ENCODE results near the gene TEKT2. TPM values are rescaled to one million over a fixed set of nuclear protein-coding genes. Genes with fewer than 3 reads are reported as not detected.

Gene TEKT2
- total and polyA plus RNA-seq, 2 donors (not counting 3 experiments of a cell fraction or from before 2014, with no cell fraction given) = 0.38 to 0.61 TPM

DNA sequence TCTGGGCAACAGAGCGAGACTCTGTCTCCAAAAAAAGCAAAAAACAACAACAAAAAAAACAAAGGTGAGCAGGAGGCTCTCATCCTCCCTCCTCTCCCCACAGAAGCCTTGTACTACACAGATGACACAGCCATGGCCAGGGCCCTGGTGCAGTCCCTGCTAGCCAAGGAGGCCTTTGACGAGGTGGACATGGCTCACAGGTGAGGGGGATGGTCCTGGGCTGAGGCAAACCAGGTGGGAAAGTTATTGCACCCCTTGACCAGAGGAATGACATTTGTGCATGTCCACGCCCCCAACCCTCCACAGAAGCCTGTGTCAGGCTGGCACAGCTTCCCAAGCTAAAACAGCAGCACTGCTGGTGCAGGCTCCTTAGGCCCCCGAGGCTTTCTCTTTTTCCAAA, 7.2 kb downstream of the TEKT2 start:
- Histone ChIP-seq H3K27me3 (ENCODE audit: control insufficient read depth in 2 of 2, insufficient read depth in 2 of 2, low read length in 2 of 2) (no peaks in the 10 kb centered on the region), H3K9ac (replicated peaks; ENCODE audit: extremely low read depth, insufficient read depth, low read length) (no peak overlapping the region), H3K9me1 (replicated peaks; ENCODE audit: control insufficient read depth, extremely low read depth, insufficient read depth, low read length) (no peaks in the 10 kb centered on the region), H3K9me3 (replicated peaks; ENCODE audit: control insufficient read depth, insufficient read depth, low read length) (no peaks in the 10 kb centered on the region), H3K36me3 (ENCODE audit: control insufficient read depth in 2 of 2, extremely low read depth in 1 of 2, insufficient read depth in 2 of 2, low read length in 2 of 2) (peaks cover 16 to 38% of the 10 kb centered on the region in 2 experiments), H3K27ac (ENCODE audit: insufficient read depth, low read depth, low read length) (no peak overlapping the region), H4K20me1 (replicated peaks; ENCODE audit: control insufficient read depth, extremely low read depth, insufficient read depth, low read length) (no peaks in the 10 kb centered on the region), H3K4me1 (ENCODE audit: control insufficient read depth, extremely low read depth, insufficient read depth, low read length) (peaks cover 8% of the 10 kb centered on the region), H3K79me2 (ENCODE audit: control insufficient read depth, insufficient read depth, low read length) (peaks cover 22% of the 10 kb centered on the region), H3K4me3 (replicated peaks in 1 of 3; ENCODE audit: insufficient read depth in 1 of 3, low read depth in 1 of 3, low read length in 3 of 3) (no peak overlapping the region), H2AFZ (ENCODE audit: low read depth, low read length) (no peak overlapping the region), H3K4me2 (ENCODE audit: insufficient read depth, low read length) (no peak overlapping the region)
- FAIRE-seq (no peak), DNase-seq (ENCODE audit: low read depth, low spot score) (no peak)
- intact Hi-C loops (cut with micrococcal nuclease) (no loop called here), dilution Hi-C loops (cut with MboI; ENCODE audit: extremely low pct_ligation_motif_present, low sequenced_read_pairs) (no loop called here)
- no TSS peak for BruUV-seq (replicated peaks)
- ChIA-PET CTCF (interaction anchor here (0.6 to 1.8 kb wide), 2 partner anchors 43 to 285 kb away, joined by 3 to 9 read pairs; no protein-coding TSS in a partner anchor), POLR2A (no interaction called here)
- TF ChIP-seq, protein P1, sequence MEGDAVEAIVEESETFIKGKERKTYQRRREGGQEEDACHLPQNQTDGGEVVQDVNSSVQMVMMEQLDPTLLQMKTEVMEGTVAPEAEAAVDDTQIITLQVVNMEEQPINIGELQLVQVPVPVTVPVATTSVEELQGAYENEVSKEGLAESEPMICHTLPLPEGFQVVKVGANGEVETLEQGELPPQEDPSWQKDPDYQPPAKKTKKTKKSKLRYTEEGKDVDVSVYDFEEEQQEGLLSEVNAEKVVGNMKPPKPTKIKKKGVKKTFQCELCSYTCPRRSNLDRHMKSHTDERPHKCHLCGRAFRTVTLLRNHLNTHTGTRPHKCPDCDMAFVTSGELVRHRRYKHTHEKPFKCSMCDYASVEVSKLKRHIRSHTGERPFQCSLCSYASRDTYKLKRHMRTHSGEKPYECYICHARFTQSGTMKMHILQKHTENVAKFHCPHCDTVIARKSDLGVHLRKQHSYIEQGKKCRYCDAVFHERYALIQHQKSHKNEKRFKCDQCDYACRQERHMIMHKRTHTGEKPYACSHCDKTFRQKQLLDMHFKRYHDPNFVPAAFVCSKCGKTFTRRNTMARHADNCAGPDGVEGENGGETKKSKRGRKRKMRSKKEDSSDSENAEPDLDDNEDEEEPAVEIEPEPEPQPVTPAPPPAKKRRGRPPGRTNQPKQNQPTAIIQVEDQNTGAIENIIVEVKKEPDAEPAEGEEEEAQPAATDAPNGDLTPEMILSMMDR (IDR thresholded peaks at IDR 0.05; ENCODE audit: extremely low read depth in 1 of 2, insufficient read depth in 1 of 2, low read depth in 1 of 2, low read length in 2 of 2) = no peak
- TF ChIP-seq JUN (IDR thresholded peaks at IDR 0.05; ENCODE audit: borderline replicate concordance, insufficient read depth, insufficient read length, low read depth) (no peak), FOS (IDR thresholded peaks at IDR 0.05; ENCODE audit: borderline replicate concordance, insufficient read depth, low read length) (no peak)
- TF ChIP-seq, protein P2, sequence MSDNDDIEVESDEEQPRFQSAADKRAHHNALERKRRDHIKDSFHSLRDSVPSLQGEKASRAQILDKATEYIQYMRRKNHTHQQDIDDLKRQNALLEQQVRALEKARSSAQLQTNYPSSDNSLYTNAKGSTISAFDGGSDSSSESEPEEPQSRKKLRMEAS (IDR thresholded peaks at IDR 0.05; ENCODE audit: insufficient read depth, insufficient read length) = no peak

DNA sequence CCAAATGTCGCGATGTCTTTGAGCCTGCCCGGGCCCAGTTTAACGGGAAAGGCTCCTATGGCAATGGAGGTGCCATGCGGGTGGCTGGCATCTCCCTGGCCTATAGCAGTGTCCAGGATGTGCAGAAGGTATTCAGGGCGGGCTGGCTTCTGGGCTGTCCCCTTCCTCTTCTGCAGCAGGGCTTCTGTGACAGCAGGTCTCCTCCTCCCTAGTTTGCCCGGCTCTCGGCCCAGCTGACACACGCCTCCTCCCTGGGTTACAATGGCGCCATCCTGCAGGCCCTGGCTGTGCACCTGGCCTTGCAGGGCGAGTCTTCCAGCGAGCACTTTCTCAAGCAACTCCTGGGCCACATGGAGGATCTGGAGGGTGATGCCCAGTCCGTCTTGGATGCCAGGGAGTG, 7.8 kb downstream of the TEKT2 start:
- Histone ChIP-seq H3K9me1 (replicated peaks; ENCODE audit: control insufficient read depth, extremely low read depth, insufficient read depth, low read length) (no peaks in the 10 kb centered on the region), H2AFZ (ENCODE audit: low read depth, low read length) (no peak overlapping the region), H3K9me3 (replicated peaks; ENCODE audit: control insufficient read depth, insufficient read depth, low read length) (no peaks in the 10 kb centered on the region), H3K4me2 (ENCODE audit: insufficient read depth, low read length) (no peak overlapping the region), H3K4me1 (ENCODE audit: control insufficient read depth, extremely low read depth, insufficient read depth, low read length) (peaks cover 8% of the 10 kb centered on the region), H3K36me3 (ENCODE audit: control insufficient read depth in 2 of 2, extremely low read depth in 1 of 2, insufficient read depth in 2 of 2, low read length in 2 of 2) (peaks cover 16 to 38% of the 10 kb centered on the region in 2 experiments), H3K27me3 (ENCODE audit: control insufficient read depth in 2 of 2, insufficient read depth in 2 of 2, low read length in 2 of 2) (no peaks in the 10 kb centered on the region), H3K4me3 (replicated peaks in 1 of 3; ENCODE audit: insufficient read depth in 1 of 3, low read depth in 1 of 3, low read length in 3 of 3) (no peak overlapping the region), H3K79me2 (ENCODE audit: control insufficient read depth, insufficient read depth, low read length) (peaks cover 22% of the 10 kb centered on the region), H3K27ac (ENCODE audit: insufficient read depth, low read depth, low read length) (no peak overlapping the region), H4K20me1 (replicated peaks; ENCODE audit: control insufficient read depth, extremely low read depth, insufficient read depth, low read length) (no peaks in the 10 kb centered on the region), H3K9ac (replicated peaks; ENCODE audit: extremely low read depth, insufficient read depth, low read length) (no peak overlapping the region)
- ChIA-PET CTCF (interaction anchor here (1.4 kb wide), 1 partner anchor 96 kb away, joined by 3 read pairs; no protein-coding TSS in a partner anchor), POLR2A (no interaction called here)
- BruUV-seq (replicated peaks) = no TSS peak
- dilution Hi-C loops (cut with MboI; ENCODE audit: extremely low pct_ligation_motif_present, low sequenced_read_pairs) (no loop called here), intact Hi-C loops (cut with micrococcal nuclease) (no loop called here)
- no peak for FAIRE-seq
- no peak for DNase-seq (ENCODE audit: low read depth, low spot score)
- TF ChIP-seq, protein P2 (IDR thresholded peaks at IDR 0.05; ENCODE audit: insufficient read depth, insufficient read length) = no peak
- TF ChIP-seq MYC (IDR thresholded peaks at IDR 0.05; ENCODE audit: low read depth, low read length) = no peak
- TF ChIP-seq, protein P1 (IDR thresholded peaks at IDR 0.05; ENCODE audit: extremely low read depth in 1 of 2, insufficient read depth in 1 of 2, low read depth in 1 of 2, low read length in 2 of 2) = no peak
- TF ChIP-seq GATA2 (IDR thresholded peaks at IDR 0.05; ENCODE audit: insufficient read depth, insufficient read length, low read depth, low read length) = no peak
- TF ChIP-seq POLR2A (IDR thresholded peaks at IDR 0.05; ENCODE audit: low read depth, low read length) = no peak
- no peak for TF ChIP-seq POLR2AphosphoS5 (IDR thresholded peaks at IDR 0.05; ENCODE audit: insufficient read depth, low read depth, low read length)
- TF ChIP-seq EZH2 (IDR thresholded peaks at IDR 0.05; ENCODE audit: borderline replicate concordance, low read depth, low read length, severe bottlenecking) = no peak
- TF ChIP-seq JUN (IDR thresholded peaks at IDR 0.05; ENCODE audit: borderline replicate concordance, insufficient read depth, insufficient read length, low read depth) = no peak
- no peak for TF ChIP-seq FOS (IDR thresholded peaks at IDR 0.05; ENCODE audit: borderline replicate concordance, insufficient read depth, low read length)
